ENCODE results near the gene CEP44. TPM values are rescaled to one million over a fixed set of nuclear protein-coding genes. Genes with fewer than 3 reads are reported as not detected.

Gene CEP44
- polyA plus RNA-seq, 1 donor (not counting 4 experiments of a cell fraction or from before 2014, with no cell fraction given): 8.0 TPM

GRCh38 chr4:174275101-174275500 lies 8.6 kb upstream of the CEP44 start:
- dilution Hi-C loops (cut with MboI; ENCODE audit: extremely low pct_ligation_motif_present, low sequenced_read_pairs): no loop called here
- FAIRE-seq (no peak), DNase-seq (ENCODE audit: low read depth, low spot score) (no peak)
- Histone ChIP-seq H3K4me2 (ENCODE audit: control insufficient read depth, extremely low read depth, insufficient read depth, low read depth, low read length) (no peak overlapping the region), H3K9me1 (ENCODE audit: control insufficient read depth, extremely low read depth, insufficient read depth, low read length) (no peaks in the 10 kb centered on the region), H3K4me3 (ENCODE audit: control insufficient read depth in 2 of 3, extremely low read depth in 1 of 3, insufficient read depth in 2 of 3, low read depth in 1 of 3, low read length in 3 of 3) (no peak overlapping the region), H3K27ac (ENCODE audit: control insufficient read depth, insufficient read depth, low read length) (no peak overlapping the region), H3K27me3 (ENCODE audit: control insufficient read depth, extremely low read depth, insufficient read depth, low read length) (no peaks in the 10 kb centered on the region), H3K36me3 (ENCODE audit: control insufficient read depth in 2 of 2, extremely low read depth in 1 of 2, insufficient read depth in 2 of 2, low read length in 2 of 2) (no peaks in the 10 kb centered on the region), H3K9ac (ENCODE audit: control insufficient read depth, extremely low read depth, insufficient read depth, low read length) (no peak overlapping the region), H3K9me3 (ENCODE audit: control insufficient read depth, low read depth, low read length) (no peaks in the 10 kb centered on the region), H4K20me1 (ENCODE audit: control insufficient read depth, extremely low read depth, insufficient read depth, low read length) (no peaks in the 10 kb centered on the region), H2AFZ (ENCODE audit: control insufficient read depth, low read length) (no peak overlapping the region), H3K79me2 (ENCODE audit: control insufficient read depth, insufficient read depth, low read length) (peaks cover 15% of the 10 kb centered on the region), H3K4me1 (ENCODE audit: control insufficient read depth, extremely low read depth, insufficient read depth, low read length) (no peaks in the 10 kb centered on the region)
- TF ChIP-seq EZH2 (IDR thresholded peaks at IDR 0.05; ENCODE audit: low read length) (no peak), CTCF (optimal IDR thresholded peaks at IDR 0.05 in 1 of 3, IDR thresholded peaks at IDR 0.05 in 1 of 3, conservative IDR thresholded peaks at IDR 0.05 in 1 of 3; ENCODE audit: extremely low read depth in 1 of 3, insufficient read depth in 2 of 3, low read length in 3 of 3) (no peak)

GRCh38 chr4:174277433-174277832 lies 6.3 kb upstream of the CEP44 start:
- no peaks in the 10 kb centered on the region for H3K9me3 ChIP-seq (ENCODE audit: control insufficient read depth, low read depth, low read length)
- H4K20me1 ChIP-seq (ENCODE audit: control insufficient read depth, extremely low read depth, insufficient read depth, low read length): no peaks in the 10 kb centered on the region
- FAIRE-seq (no peak), DNase-seq (ENCODE audit: low read depth, low spot score) (no peak)
- no peaks in the 10 kb centered on the region for H3K36me3 ChIP-seq (ENCODE audit: control insufficient read depth in 2 of 2, extremely low read depth in 1 of 2, insufficient read depth in 2 of 2, low read length in 2 of 2)
- dilution Hi-C loops (cut with MboI; ENCODE audit: extremely low pct_ligation_motif_present, low sequenced_read_pairs): no loop called here
- TF ChIP-seq CTCF (optimal IDR thresholded peaks at IDR 0.05 in 1 of 3, IDR thresholded peaks at IDR 0.05 in 1 of 3, conservative IDR thresholded peaks at IDR 0.05 in 1 of 3; ENCODE audit: extremely low read depth in 1 of 3, insufficient read depth in 2 of 3, low read length in 3 of 3) (no peak), EZH2 (IDR thresholded peaks at IDR 0.05; ENCODE audit: low read length) (no peak)
- H3K27ac ChIP-seq (ENCODE audit: control insufficient read depth, insufficient read depth, low read length): no peak overlapping the region
- H3K9ac ChIP-seq (ENCODE audit: control insufficient read depth, extremely low read depth, insufficient read depth, low read length): no peak overlapping the region
- no peaks in the 10 kb centered on the region for H3K27me3 ChIP-seq (ENCODE audit: control insufficient read depth, extremely low read depth, insufficient read depth, low read length)
- no peak overlapping the region for H3K4me3 ChIP-seq (ENCODE audit: control insufficient read depth in 2 of 3, extremely low read depth in 1 of 3, insufficient read depth in 2 of 3, low read depth in 1 of 3, low read length in 3 of 3)
- no peak overlapping the region for H2AFZ ChIP-seq (ENCODE audit: control insufficient read depth, low read length)
- H3K79me2 ChIP-seq (ENCODE audit: control insufficient read depth, insufficient read depth, low read length): peaks cover 33% of the 10 kb centered on the region
- H3K4me2 ChIP-seq (ENCODE audit: control insufficient read depth, extremely low read depth, insufficient read depth, low read depth, low read length): no peak overlapping the region
- peaks cover 6% of the 10 kb centered on the region for H3K4me1 ChIP-seq (ENCODE audit: control insufficient read depth, extremely low read depth, insufficient read depth, low read length)
- H3K9me1 ChIP-seq (ENCODE audit: control insufficient read depth, extremely low read depth, insufficient read depth, low read length): no peaks in the 10 kb centered on the region
